HG02642 (cell line): ENCODE data around the gene TMPRSS11B.
"Not testable (repeated sequence)": the region's sequence is repeated elsewhere in the genome, so short reads cannot be mapped to it uniquely, and the experiment has no call there.

ENCODE experiments used
- ATAC-seq: cut with Tn5 transposase; IDR thresholded peaks from one replicate; pipeline ENCODE4 v1.9.1; 2021; ENCODE audit warnings: mild to moderate bottlenecking; ENCODE audit not compliant: unreplicated experiment, poor library complexity

TMPRSS11B gene

DNA sequence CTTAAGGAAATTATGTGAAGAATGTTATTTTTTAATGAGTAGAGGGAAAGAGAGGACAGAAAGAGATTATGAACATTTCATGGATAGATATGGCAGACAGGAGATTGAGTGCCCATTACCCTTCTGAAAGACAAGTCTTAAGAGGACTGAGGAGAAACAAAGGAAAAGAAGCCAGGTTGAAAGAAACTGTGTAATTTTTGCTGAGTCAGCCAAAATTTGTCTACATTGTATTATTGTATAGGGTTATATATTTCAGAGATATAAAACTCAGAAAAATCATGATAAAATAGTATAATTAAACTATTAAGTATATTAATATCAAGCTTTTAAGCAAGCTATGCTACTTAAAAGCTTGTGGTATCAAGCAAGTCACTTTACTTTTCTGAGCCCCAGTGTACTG, 4.9 kb downstream of the TMPRSS11B start:
- ATAC-seq = no peak

GRCh38 chr4:68228568-68228967, 16.9 kb downstream of the TMPRSS11B start:
- ATAC-seq = no peak

- no peak for ATAC-seq
Observed at GRCh38 chr4:68218044-68218443, 27.4 kb downstream of the TMPRSS11B start.

DNA sequence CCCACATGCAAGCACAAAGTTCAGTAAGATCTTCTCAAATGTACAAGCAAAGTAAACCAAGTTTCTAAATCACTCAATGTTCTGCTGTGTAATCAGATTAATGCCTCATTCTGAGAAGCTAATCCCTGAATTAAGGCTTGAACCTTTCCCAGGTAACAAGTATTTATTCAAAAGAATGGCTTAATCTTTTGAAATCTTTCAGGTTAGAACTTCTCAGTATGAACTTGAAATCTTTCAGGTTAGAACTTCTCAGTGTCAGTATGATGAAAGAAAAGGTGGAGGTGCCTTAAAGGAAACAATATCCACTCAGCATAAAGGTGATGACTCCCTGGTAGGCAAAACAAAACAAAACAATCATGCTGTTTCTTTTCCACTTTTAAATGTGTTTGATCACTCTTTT, 29.0 kb downstream of the TMPRSS11B start:
- ATAC-seq = no peak

DNA sequence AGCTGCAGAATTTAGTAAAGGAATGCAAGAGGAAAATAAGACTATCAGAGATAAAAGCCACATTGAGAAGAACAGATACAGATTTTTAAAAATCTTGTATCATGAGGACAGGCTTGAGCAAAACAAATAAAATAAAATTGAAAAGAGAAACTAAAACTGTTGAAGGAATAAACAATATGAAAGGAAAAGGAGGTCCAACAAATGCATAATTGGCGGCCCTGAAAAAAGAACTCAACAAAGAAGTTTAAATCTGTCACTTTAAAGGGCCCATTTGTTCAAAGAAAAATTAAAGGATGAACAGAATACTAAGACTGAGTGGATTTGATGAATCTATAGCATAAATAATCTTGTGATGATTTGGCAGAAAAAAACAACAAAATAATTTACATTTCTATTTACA, 36.5 kb downstream of the TMPRSS11B start:
- ATAC-seq = no peak

- ATAC-seq = not testable (repeated sequence)
Observed at GRCh38 chr4:68194305-68194704, 51.2 kb downstream of the TMPRSS11B start.

DNA sequence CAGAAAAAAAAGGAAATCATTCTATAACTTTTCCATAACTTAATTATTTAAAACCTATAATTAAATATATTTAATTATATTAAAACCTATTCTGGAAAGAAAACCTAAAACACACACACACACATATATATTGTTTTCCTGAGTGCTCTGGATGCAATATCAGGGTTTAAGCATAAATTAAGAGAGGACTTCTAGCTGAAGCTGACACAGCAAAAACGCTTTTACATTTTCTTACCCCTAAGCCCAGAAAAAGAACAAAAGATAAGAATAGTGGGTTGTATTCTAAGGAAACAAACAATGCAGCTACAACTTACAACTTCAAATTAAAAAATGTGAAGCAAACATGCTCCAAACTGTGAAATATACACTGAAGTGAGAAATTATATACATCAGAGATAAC, 52.3 kb downstream of the TMPRSS11B start:
- ATAC-seq = no peak

DNA sequence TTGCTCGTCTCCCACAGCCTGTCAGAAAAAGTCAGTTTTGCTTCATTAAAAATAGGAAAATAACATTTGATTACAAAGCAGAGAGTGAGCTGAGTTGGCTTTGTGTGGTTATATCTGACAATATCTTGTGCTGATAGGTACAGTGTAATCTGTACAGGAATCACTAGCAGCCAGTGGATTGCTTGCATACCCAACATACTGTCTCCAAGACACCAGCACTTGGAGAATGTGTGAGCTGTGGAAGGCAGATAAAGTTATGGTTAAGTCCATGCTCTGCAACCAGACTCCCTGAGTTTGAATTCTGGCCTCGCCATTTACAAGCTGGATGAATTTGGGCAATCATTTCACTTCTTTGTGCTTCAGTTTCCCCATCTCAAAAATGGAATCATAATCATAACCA, 58.3 kb downstream of the TMPRSS11B start:
- no peak for ATAC-seq

GRCh38 chr4:68184923-68185322, 60.6 kb downstream of the TMPRSS11B start:
- no peak for ATAC-seq

DNA sequence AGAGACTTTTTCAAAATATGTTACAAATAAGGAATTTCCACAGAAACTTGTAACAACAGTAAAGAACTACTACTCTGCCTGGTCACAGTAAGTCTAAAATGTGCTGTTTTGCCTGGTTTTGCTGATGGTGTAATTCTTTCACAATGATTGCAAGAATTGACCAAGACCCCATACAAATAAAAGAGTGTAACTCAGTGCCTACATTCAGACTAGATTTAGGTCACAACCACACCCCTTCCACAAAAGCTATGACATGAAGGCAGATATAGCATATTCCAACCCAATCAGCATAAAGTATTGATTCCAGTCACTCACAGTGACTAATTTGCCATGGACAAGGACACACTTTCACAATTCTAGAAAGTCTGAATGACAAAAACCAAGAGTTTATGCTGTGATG, 62.1 kb downstream of the TMPRSS11B start:
- no peak for ATAC-seq

- no peak for ATAC-seq
Observed at GRCh38 chr4:68182382-68182820, 63.1 kb downstream of the TMPRSS11B start.

DNA sequence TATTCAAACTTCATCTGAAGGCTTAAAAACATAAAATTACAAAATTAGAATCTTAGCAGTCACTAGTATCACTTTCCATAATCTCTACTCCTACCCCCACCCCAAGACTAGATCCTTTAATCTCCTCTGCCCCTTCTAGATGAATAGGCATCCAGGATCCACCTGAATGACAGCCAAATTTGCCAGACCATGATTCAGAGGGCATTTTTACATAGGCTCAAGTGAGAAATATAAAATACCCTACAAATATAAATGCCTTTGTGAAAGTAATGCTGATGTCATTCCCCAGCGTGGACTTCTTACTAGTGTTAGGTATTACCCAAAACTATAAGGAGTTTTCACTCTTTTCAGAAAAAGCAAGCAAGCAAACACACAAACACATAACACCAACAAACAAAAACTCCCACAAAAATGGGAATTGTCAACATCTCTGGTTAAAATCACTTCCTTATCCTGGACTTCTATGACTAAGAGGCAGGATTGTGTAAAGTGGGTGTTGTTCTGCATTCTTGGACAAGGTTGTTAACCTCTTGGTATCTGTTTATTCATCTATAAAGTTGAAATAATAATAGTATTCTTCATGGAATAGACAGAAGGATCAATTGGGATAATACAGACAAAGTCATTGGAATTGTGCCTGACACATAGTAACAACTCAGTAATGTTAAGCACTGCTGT, 64.5 kb downstream of the TMPRSS11B start:
- ATAC-seq = no peak

GRCh38 chr4:68176904-68177303, 68.6 kb downstream of the TMPRSS11B start:
- ATAC-seq = no peak
